Measurements from ENCODE around the gene CABCOCO1.

GRCh38 chr10:61635932-61636331, 26.8 kb upstream of the CABCOCO1 start:
- TF ChIP-seq CTCF (IDR thresholded peaks at IDR 0.05) (no peak), POLR2A (IDR thresholded peaks at IDR 0.05) (no peak), EP300 (IDR thresholded peaks at IDR 0.05) (no peak)
